B cell (primary cell): ENCODE results near the gene STRIP1. TPM values are rescaled to one million over a fixed set of nuclear protein-coding genes. Genes with fewer than 3 reads are reported as not detected.

Experiments used
- ATAC-seq: fragments of 200-7000 bp; cut with Tn5 transposase; one replicate; pipeline ENCODE4 v1.10.0; 2021; ENCODE audit warnings: low read depth, mild to moderate bottlenecking, moderate number of reproducible peaks, moderate library complexity
- CTCF ChIA-PET: fragments of 350-600 bp; sonication (Branson Sonifier 250); formaldehyde crosslinking; loops from one replicate; lab custom pipeline; 2021; ENCODE audit warnings: antibody characterized with exemption, inconsistent platforms; lab: Charles Lee
- POLR2A ChIA-PET: fragments of 350-600 bp; sonication (Branson Sonifier 250); formaldehyde crosslinking; loops from one replicate; lab custom pipeline; 2021; ENCODE audit warnings: antibody characterized with exemption; lab: Charles Lee
- DNase-seq: peaks from one replicate; pipeline ENCODE4 v3.0.0; 2013
- H2AFZ ChIP-seq: 2 replicates; pipeline ENCODE4 v1.6.1; 2012; ENCODE audit warnings: mild to moderate bottlenecking, low read depth, low read length; ENCODE audit not compliant: insufficient read depth, poor library complexity, severe bottlenecking
- H3K27ac ChIP-seq, 2 donors: 1 replicate in 1 of 2; 2 replicates in 1 of 2; pipeline ENCODE4 v1.5.1; 2012 to 2013; ENCODE audit warnings: low read length in 2 of 2, mild to moderate bottlenecking in 2 of 2, moderate library complexity in 1 of 2
- H3K27me3 ChIP-seq, 4 experiments: fragments of 200-600 bp in 1 of 4; sonication (generic) in 1 of 4; replicated peaks in 1 of 4; 1 replicate in 2 of 4; 2 replicates in 2 of 4; pipeline versions ENCODE4 v1.6.1 to v1.7.0; 2013 to 2016; ENCODE audit warnings: low read length in 3 of 4, mild to moderate bottlenecking in 2 of 4, mixed read lengths in 1 of 4, moderate library complexity in 1 of 4; ENCODE audit not compliant: insufficient read depth in 4 of 4, control insufficient read depth in 3 of 4; ENCODE audit errors: control extremely low read depth in 1 of 4
- H3K36me3 ChIP-seq, 2 experiments: replicated peaks in 1 of 2; 1 replicate in 1 of 2; 2 replicates in 1 of 2; pipeline versions ENCODE4 v1.6.1 to v1.7.1; 2013; ENCODE audit warnings: low read length in 1 of 2; ENCODE audit not compliant: insufficient read depth in 2 of 2, control insufficient read depth in 1 of 2; ENCODE audit errors: control extremely low read depth in 1 of 2, extremely low read depth in 1 of 2
- H3K4me1 ChIP-seq, 2 donors: fragments of 200-600 bp in 1 of 2; sonication (generic) in 1 of 2; 1 replicate in 1 of 2; 2 replicates in 1 of 2; pipeline versions ENCODE4 v1.5.1 to v1.6.1; 2013 to 2017; ENCODE audit warnings: low read length in 2 of 2; ENCODE audit not compliant: control insufficient read depth in 2 of 2, insufficient read depth in 2 of 2
- H3K4me2 ChIP-seq: replicated peaks from 2 replicates; pipeline ENCODE3; 2012; ENCODE audit warnings: mild to moderate bottlenecking, low read depth, low read length; ENCODE audit not compliant: poor library complexity, severe bottlenecking
- H3K4me3 ChIP-seq, 5 experiments: fragments of 200-600 bp in 1 of 5; sonication (generic) in 1 of 5; 1 replicate in 3 of 5; 2 replicates in 2 of 5; pipeline versions ENCODE4 v1.5.1 to v1.7.0; 2011 to 2016; ENCODE audit warnings: low read length in 4 of 5, mild to moderate bottlenecking in 4 of 5, low read depth in 2 of 5, control low read depth in 1 of 5, moderate library complexity in 1 of 5; ENCODE audit not compliant: insufficient read depth in 1 of 5; ENCODE audit errors: control extremely low read depth in 1 of 5, extremely low read depth in 1 of 5
- H3K79me2 ChIP-seq: fragments of 200-600 bp; sonication (generic); one replicate; pipeline ENCODE4 v1.6.0; 2016; ENCODE audit warnings: low read length; ENCODE audit not compliant: control insufficient read depth, insufficient read depth
- H3K9ac ChIP-seq: fragments of 200-600 bp; sonication (generic); 2 replicates; pipeline ENCODE4 v1.6.1; 2017; ENCODE audit warnings: mild to moderate bottlenecking, low read length, moderate library complexity
- H3K9me3 ChIP-seq, 3 donors: one replicate each; pipeline versions ENCODE4 v1.6.1 to v1.7.1; 2013; ENCODE audit warnings: low read length in 2 of 3; ENCODE audit not compliant: control insufficient read depth in 2 of 3, insufficient read depth in 1 of 3; ENCODE audit errors: control extremely low read depth in 1 of 3
- H4K20me1 ChIP-seq: 2 replicates; pipeline ENCODE4 v1.6.0; 2012; ENCODE audit warnings: mild to moderate bottlenecking, low read length; ENCODE audit not compliant: insufficient read depth, control insufficient read depth, poor library complexity, severe bottlenecking
- H3K27ac Mint-ChIP-seq: one replicate; pipeline ENCODE4 v1.8.0; 2021; ENCODE audit warnings: mixed read lengths
- H3K27me3 Mint-ChIP-seq: one replicate; pipeline ENCODE4 v1.8.0; 2021; ENCODE audit warnings: mixed read lengths
- H3K4me1 Mint-ChIP-seq: one replicate; pipeline ENCODE4 v1.8.0; 2021; ENCODE audit warnings: mixed read lengths
- H3K4me3 Mint-ChIP-seq: one replicate; pipeline ENCODE4 v1.8.0; 2021; ENCODE audit warnings: mixed read lengths
- H3K9me3 Mint-ChIP-seq: one replicate; pipeline ENCODE4 v1.8.0; 2022; ENCODE audit warnings: mixed read lengths; ENCODE audit not compliant: insufficient read depth
- EZH2 ChIP-seq: IDR thresholded peaks from 2 replicates; pipeline ENCODE4 v1.6.1; 2012; ENCODE audit warnings: borderline replicate concordance, low read depth, mild to moderate bottlenecking, moderate library complexity, low read length; ENCODE audit not compliant: insufficient read depth, poor library complexity, severe bottlenecking
- WGBS: methylation state at CpG from one replicate; pipeline ENCODE4 v1.1.5; 2013; ENCODE audit warnings: missing lambda C conversion rate; ENCODE audit not compliant: insufficient coverage; 5-methylcytosine and 5-hydroxymethylcytosine counted together
- intact Hi-C: fragments of 100-400 bp; cut with micrococcal nuclease; formaldehyde crosslinking; loops from one replicate; pipeline ENCODE4 v1.10.0; 2022
- polyA plus RNA-seq: library from polyadenylated mRNA; depleted of rRNA; stranded (reverse); fragments of >200 nt; gene quantifications from 2 replicates; pipeline ENCODE4 v1.2.3, GENCODE V29; 2012
- total RNA-seq, 2 donors: library from RNA; stranded (reverse); fragments of 120-200 nt in 1 of 2; gene quantifications; 1 replicate in 1 of 2; 2 replicates in 1 of 2; pipeline versions ENCODE4 v1.2.3 to v1.2.4, GENCODE V29; 2013 to 2022
- TF ChIP-seq, protein P1 (sequence below): fragments of 200-600 bp; IDR thresholded peaks from one replicate; pipeline ENCODE4 v1.8.0; 2022; ENCODE audit warnings: antibody characterized with exemption, mild to moderate bottlenecking

Gene STRIP1
- total and polyA plus RNA-seq, 2 donors (not counting 1 experiment from before 2014, with no cell fraction given) = 41.5 to 105 TPM

DNA sequence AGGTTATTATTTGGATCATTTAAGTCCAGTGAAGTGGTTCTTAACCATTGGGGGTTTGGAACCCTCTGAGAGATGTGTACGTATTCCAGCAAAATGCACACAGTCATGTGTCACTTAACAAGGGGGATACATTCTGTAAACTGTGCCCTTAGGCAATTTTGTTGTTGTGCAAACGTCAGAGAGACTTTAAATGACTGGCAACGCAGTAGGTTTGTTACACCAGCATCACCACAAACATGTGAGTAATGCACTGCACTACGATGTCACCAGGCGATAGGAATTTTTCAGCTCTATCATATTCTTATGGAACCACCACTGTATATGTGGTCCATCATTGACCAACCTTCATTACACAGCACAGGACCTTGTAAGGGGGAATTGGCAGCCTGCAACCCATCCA lies 37.9 kb upstream of the STRIP1 start:
- Mint-ChIP-seq H3K4me1 (peaks cover 5% of the 10 kb centered on the region), H3K27ac (no peak overlapping the region), H3K27me3 (no peaks in the 10 kb centered on the region), H3K9me3 (no peaks in the 10 kb centered on the region), H3K4me3 (no peak overlapping the region)
- Histone ChIP-seq H3K27ac (no peak overlapping the region), H4K20me1 (peaks cover 32% of the 10 kb centered on the region), H3K9ac (no peak overlapping the region), H3K36me3 (peaks cover 8 to 16% of the 10 kb centered on the region in 2 experiments), H3K27me3 (no peaks in the 10 kb centered on the region), H3K9me3 (no peaks in the 10 kb centered on the region), H2AFZ (no peak overlapping the region), H3K4me1 (no peaks in the 10 kb centered on the region), H3K4me2 (no peak overlapping the region), H3K79me2 (peaks cover 56% of the 10 kb centered on the region), H3K4me3 (no peak overlapping the region)
- DNase-seq (no peak), ATAC-seq (no peak)
- POLR2A ChIA-PET = no interaction called here
- intact Hi-C loops = no loop called here
- CTCF ChIA-PET = interaction anchor here (1.0 kb wide), 1 partner anchor 33 kb away, joined by 4 read pairs; no protein-coding TSS in a partner anchor
- TF ChIP-seq EZH2 = no peak
- TF ChIP-seq, protein P1, sequence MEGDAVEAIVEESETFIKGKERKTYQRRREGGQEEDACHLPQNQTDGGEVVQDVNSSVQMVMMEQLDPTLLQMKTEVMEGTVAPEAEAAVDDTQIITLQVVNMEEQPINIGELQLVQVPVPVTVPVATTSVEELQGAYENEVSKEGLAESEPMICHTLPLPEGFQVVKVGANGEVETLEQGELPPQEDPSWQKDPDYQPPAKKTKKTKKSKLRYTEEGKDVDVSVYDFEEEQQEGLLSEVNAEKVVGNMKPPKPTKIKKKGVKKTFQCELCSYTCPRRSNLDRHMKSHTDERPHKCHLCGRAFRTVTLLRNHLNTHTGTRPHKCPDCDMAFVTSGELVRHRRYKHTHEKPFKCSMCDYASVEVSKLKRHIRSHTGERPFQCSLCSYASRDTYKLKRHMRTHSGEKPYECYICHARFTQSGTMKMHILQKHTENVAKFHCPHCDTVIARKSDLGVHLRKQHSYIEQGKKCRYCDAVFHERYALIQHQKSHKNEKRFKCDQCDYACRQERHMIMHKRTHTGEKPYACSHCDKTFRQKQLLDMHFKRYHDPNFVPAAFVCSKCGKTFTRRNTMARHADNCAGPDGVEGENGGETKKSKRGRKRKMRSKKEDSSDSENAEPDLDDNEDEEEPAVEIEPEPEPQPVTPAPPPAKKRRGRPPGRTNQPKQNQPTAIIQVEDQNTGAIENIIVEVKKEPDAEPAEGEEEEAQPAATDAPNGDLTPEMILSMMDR = no peak
- WGBS = 100% methylated on average over 2 of the region's 5 CpGs

DNA sequence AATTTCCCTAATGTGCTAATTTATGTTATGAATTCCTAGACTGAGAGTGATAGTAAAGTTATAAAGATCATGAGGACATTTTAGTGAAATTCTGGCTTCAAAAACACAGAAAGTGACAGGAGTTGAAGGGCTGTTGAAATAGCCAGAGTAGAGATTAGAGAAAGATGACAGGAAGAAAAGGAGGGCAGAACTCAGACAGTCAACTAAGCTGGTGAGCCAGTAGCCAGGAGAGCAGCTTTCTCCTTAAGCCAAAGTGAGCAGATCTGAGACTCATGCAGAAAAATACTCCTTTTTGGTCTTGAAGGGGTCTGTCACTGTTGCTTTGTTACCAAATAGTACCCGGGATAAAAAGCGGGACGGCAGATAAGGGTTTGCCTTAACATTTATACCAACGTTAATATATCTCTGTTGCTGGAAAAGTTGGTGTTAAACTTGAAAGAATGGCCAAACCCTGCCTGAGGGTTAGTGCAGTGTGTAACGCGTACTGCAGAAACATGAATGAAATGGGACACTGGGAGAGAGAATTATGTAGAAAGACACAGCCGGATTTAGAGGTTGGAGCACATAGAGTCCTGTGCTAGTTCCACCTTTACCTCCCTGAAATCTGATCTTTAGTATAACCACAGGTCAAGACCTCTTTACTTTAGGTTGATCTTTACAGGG lies 37.1 kb upstream of the STRIP1 start:
- no peaks in the 10 kb centered on the region for H3K27me3 Mint-ChIP-seq
- ChIA-PET CTCF (interaction anchor here (2.1 kb wide), 1 partner anchor 13 kb away, joined by 11 read pairs; no protein-coding TSS in a partner anchor), POLR2A (no interaction called here)
- Histone ChIP-seq H2AFZ (no peak overlapping the region), H3K4me1 (no peaks in the 10 kb centered on the region), H3K27ac (no peak overlapping the region), H3K79me2 (peaks cover 50% of the 10 kb centered on the region), H3K9me3 (no peaks in the 10 kb centered on the region), H3K36me3 (peaks cover 8 to 12% of the 10 kb centered on the region in 2 experiments), H4K20me1 (peaks cover 29% of the 10 kb centered on the region), H3K4me2 (no peak overlapping the region), H3K9ac (no peak overlapping the region), H3K27me3 (no peaks in the 10 kb centered on the region), H3K4me3 (no peak overlapping the region)
- DNase-seq (no peak), ATAC-seq (no peak)
- H3K4me3 Mint-ChIP-seq = no peak overlapping the region
- no peaks in the 10 kb centered on the region for H3K9me3 Mint-ChIP-seq
- no peak for TF ChIP-seq EZH2
- TF ChIP-seq, protein P1 = no peak
- intact Hi-C loops = no loop called here
- WGBS = 100% methylated on average over 3 of the region's 7 CpGs
- no peak overlapping the region for H3K27ac Mint-ChIP-seq
- peaks cover 3% of the 10 kb centered on the region for H3K4me1 Mint-ChIP-seq
